ENCODE measurements around the gene DEFB123.

The DEFB123 gene

DNA sequence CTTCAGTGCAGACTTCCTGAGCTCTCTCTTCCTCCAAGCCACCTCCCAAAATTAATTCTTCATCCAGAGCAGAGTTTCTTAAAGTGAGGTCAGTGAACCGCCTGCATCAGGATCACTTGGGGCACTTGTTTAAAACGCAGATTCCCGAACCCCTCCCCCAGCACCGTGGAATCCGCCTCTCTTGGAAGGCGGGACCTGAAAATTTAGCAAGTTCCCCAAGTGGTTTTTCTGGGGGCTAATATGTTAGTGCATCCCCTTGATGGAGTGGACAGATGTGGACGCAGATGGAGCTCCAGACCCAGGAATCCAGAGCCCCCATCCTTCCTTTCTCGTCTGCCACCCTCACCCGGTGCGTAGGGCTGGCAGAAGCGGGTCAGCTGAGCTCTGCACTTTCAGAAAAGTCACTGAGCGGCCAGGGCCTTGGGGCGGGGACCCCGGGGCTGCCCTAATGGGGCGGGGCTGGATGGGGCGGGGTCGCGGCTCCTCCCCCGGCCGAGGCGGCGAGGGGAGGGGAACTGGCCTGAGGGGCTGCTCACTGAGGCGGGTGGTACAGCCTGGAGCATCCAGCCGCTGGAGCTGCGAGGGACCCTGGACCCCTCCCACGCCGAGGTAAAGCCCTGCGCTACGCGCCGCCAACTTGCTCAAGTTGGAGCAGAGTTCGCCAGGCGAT lies 34.5 kb downstream of the DEFB123 start, which contains the start of the genes DEFB124 and REM1:
Gene DEFB124 (minus strand): TSS at position 370 of the 670 bp plus-strand sequence. CDS start 2,114 bp downstream, outside the sequence.
Gene REM1 (plus strand): TSS at position 531 of the 670 bp plus-strand sequence. CDS start 1,158 bp downstream, outside the sequence.
- no peak for DNase-seq (ENCODE audit: low read depth)
- TF ChIP-seq, protein P1, sequence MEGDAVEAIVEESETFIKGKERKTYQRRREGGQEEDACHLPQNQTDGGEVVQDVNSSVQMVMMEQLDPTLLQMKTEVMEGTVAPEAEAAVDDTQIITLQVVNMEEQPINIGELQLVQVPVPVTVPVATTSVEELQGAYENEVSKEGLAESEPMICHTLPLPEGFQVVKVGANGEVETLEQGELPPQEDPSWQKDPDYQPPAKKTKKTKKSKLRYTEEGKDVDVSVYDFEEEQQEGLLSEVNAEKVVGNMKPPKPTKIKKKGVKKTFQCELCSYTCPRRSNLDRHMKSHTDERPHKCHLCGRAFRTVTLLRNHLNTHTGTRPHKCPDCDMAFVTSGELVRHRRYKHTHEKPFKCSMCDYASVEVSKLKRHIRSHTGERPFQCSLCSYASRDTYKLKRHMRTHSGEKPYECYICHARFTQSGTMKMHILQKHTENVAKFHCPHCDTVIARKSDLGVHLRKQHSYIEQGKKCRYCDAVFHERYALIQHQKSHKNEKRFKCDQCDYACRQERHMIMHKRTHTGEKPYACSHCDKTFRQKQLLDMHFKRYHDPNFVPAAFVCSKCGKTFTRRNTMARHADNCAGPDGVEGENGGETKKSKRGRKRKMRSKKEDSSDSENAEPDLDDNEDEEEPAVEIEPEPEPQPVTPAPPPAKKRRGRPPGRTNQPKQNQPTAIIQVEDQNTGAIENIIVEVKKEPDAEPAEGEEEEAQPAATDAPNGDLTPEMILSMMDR (IDR thresholded peaks at IDR 0.05; ENCODE audit: low read depth, low read length, missing control alignments): no peak
- H3K4me3 ChIP-seq (ENCODE audit: low read depth, low read length): no peak within 1 kb of the TSS

DNA sequence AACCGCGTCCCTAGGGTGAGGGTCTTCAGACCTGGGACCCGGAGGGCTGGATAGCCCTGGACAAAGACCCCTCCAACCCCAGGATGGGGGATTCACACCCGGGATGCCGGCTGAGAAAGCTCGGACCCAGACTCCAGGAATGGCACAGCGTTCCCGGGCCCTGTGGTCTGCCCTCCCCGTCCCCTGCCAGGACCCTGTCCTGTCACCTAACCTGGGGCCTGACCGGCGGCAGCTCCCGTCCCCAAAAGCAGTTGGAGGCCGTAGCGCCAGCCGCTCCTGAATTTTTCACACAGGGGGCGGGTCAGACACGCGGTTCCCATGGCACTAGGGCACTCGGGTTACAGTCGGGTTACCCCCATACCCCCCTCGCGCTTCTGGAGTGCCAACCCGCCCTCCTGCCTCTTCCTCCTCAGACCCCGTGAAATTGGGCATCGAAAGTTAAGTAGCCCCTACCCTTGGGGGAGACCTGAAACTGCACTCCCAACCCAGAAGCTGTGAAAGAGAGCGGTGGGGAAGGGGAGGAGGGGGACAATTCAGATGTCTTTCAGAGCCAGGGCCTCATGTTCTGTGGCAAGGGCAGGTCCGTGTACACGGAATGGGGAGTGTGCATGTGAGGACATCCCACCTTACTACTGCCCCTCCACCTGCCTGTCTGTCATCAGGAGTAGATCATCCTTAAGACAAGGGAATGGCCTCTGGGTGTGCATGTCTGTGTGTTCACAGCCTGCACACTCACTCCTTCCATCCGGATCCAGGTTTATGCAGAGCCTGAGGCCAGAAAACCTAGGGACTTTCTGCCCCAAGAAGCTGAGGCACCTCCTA lies 35.3 kb downstream of the DEFB123 start:
- DNase-seq (ENCODE audit: low read depth): no peak
- TF ChIP-seq, protein P1 (IDR thresholded peaks at IDR 0.05; ENCODE audit: low read depth, low read length, missing control alignments): no peak
- H3K4me3 ChIP-seq (ENCODE audit: low read depth, low read length): no peak overlapping the region

- H3K4me3 ChIP-seq (ENCODE audit: low read depth, low read length): no peak overlapping the region
- DNase-seq (ENCODE audit: low read depth): no peak
- TF ChIP-seq, protein P1 (IDR thresholded peaks at IDR 0.05; ENCODE audit: low read depth, low read length, missing control alignments): no peak
Measured at GRCh38 chr20:31476294-31476585, 35.8 kb downstream of the DEFB123 start.

DNA sequence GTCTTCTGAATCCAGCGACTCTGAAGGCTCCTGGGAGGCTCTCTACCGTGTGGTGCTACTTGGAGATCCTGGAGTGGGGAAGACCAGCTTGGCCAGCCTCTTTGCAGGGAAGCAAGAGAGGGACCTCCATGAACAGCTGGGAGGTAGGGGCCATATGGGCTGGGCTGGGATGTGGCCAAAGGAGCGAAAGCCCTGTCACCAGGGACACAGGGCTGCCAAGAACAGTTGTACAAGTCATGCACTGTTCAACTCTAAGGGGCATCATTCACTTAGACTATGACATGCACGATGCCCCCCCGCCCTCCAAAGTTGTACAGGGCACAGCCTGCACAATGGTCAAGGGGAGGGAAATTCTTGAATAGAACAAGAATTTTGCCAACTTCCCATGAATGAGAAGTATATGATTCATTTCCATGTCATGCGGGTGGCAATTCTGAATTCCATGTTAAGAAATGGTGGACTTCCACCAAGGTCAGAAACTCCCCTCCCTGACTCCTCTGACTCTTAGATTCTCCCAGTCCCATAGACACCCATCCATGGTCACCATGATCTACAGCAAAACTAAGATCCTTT lies 36.3 kb downstream of the DEFB123 start:
- DNase-seq (ENCODE audit: low read depth): no peak
- H3K4me3 ChIP-seq (ENCODE audit: low read depth, low read length): no peak overlapping the region
- TF ChIP-seq, protein P1 (IDR thresholded peaks at IDR 0.05; ENCODE audit: low read depth, low read length, missing control alignments): no peak

- DNase-seq (ENCODE audit: low read depth): no peak
- TF ChIP-seq, protein P1 (IDR thresholded peaks at IDR 0.05; ENCODE audit: low read depth, low read length, missing control alignments): no peak
- H3K4me3 ChIP-seq (ENCODE audit: low read depth, low read length): no peak overlapping the region
Measured at GRCh38 chr20:31484001-31484400, 43.6 kb downstream of the DEFB123 start.

DNA sequence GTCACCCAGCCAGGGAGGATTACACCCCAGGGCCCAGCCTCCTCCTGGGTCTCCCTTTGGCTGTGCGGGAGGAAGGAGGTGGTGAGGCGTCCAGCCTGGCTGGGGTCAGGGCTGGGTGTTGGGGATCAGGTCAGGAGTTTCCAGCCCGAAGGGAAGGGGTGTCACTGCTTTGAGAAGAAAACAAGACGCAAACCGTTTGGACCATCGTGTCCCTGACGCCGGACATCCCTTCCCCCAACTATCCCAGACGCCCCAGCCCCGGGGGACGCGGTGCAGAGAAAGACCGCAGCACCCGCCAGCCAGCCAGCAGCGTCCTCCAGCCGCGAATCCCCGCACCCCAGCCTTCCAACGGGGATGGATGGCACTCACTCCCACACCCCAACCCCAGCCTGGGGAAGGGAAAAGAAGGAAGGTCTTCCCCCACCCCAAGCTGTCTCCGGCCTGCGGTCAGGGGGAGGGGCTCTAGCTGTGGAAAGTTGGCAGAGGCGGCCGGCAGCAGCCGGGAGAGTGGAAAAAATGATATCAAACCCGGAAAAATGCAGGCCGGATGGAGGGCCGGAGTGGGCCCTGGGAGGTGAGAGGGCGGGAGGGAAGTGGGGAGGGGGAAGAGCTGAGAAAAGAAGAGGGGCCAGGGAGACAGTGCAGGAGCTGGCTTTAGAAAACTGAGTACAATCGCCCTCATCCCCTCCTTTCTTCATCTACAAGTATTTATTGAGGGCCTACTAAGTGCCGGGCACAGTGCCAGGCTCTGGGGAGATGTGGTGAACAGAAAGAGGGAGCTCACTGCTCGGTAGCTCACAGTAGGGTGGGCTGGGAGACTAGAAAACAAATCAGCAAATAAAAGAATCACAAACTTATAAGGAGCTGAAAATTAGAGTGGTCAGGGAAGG lies 45.3 kb downstream of the DEFB123 start:
- TF ChIP-seq, protein P1 (IDR thresholded peaks at IDR 0.05; ENCODE audit: low read depth, low read length, missing control alignments): no peak
- no peak for DNase-seq (ENCODE audit: low read depth)
- H3K4me3 ChIP-seq (ENCODE audit: low read depth, low read length): no peak overlapping the region
